GM12875 (cell line): Measurements from ENCODE around the gene CNGA3.
A peak's percentile ranks its signal among the peaks of the same experiment; 100 is the strongest.
"Not testable (repeated sequence)": the region's sequence is repeated elsewhere in the genome, so short reads cannot be mapped to it uniquely, and the experiment has no call there.

Experiments
- H3K4me3 ChIP-seq: one replicate; pipeline ENCODE4 v1.5.1; 2011; ENCODE audit warnings: low read depth, low read length, control low read depth
- TF ChIP-seq, protein P1 (sequence below): IDR thresholded peaks from 2 replicates; pipeline ENCODE4 v1.5.1; 2011; ENCODE audit warnings: low read depth, mild to moderate bottlenecking, control low read depth, inconsistent platforms, low read length, moderate library complexity, borderline replicate concordance; ENCODE audit not compliant: insufficient read depth

The CNGA3 gene

DNA sequence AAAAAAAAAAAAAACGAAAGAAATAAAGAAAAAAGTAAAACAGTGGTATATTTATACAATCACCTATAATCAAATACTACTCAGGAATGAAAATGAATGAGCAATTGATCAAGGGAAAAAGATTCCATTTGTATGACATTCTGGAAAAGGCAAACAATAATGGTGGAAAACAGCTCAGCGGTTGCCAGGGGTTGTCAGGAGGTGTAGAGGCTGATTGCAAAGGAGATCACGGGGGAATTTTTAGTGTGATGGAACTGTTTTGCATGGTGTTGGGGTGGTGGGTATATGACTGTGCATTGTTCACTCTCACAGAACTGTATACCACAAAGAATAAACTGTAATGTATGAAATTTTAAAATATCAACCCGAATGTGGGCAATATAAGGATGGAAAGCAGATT, 52.9 kb downstream of the CNGA3 start:
- no peak overlapping the region for H3K4me3 ChIP-seq
- TF ChIP-seq, protein P1, sequence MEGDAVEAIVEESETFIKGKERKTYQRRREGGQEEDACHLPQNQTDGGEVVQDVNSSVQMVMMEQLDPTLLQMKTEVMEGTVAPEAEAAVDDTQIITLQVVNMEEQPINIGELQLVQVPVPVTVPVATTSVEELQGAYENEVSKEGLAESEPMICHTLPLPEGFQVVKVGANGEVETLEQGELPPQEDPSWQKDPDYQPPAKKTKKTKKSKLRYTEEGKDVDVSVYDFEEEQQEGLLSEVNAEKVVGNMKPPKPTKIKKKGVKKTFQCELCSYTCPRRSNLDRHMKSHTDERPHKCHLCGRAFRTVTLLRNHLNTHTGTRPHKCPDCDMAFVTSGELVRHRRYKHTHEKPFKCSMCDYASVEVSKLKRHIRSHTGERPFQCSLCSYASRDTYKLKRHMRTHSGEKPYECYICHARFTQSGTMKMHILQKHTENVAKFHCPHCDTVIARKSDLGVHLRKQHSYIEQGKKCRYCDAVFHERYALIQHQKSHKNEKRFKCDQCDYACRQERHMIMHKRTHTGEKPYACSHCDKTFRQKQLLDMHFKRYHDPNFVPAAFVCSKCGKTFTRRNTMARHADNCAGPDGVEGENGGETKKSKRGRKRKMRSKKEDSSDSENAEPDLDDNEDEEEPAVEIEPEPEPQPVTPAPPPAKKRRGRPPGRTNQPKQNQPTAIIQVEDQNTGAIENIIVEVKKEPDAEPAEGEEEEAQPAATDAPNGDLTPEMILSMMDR, result no peak

DNA sequence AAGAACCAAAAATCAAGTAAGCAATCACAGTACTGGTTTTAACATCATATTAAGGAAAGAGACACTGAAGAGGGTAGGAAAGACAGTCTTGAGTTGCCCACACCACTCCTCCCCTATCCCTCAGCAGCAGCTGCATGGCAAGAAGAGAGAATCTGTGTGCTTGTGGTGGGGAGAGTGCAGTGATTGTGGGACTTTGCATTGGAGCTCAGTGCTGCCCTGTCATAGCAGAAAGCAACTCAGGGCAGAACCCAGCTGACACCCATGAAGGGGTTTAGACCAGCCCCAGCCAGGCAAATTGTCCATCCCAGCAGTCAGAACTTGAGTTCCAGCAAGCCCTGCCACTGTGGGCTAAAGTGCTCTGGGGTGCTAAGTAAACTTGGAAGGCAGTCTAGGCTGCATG, 57.6 kb downstream of the CNGA3 start:
- TF ChIP-seq, protein P1, result no peak
- H3K4me3 ChIP-seq, result no peak overlapping the region

DNA sequence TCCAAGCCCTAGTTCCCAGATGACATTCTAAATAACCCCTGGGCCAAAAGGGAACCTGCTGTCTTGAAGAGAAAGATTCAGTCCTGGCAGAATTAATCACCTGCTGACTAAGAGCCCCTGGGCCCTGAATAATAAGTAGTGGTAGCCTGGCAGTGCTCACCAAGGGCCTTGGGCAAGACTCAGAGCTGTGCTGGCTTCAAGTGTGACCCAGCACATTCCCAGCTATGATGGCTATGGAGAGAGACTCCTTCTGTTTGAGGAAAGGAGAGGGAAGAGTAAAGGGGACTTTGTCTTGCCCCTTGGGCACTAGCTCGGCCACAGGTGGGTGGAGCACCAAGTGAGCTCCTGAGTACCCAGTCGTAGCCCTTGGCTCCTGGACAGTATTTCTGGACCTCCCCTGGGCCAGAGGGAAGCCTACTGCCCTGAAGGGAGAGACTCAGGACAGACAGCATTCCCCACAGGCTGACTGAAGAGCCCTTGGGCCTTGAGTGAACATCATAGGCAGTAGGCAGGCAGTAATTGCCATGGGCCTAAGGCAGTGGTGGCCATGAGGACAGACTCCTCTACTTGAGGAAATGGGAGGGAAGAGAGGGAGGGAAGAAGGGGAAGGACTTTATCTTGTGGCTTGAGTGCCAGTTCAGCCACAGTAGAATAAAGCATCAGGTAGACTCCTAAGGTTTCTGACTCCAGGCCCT, 58.4 kb downstream of the CNGA3 start:
- TF ChIP-seq, protein P1, result no peak
- H3K4me3 ChIP-seq, result no peak overlapping the region

DNA sequence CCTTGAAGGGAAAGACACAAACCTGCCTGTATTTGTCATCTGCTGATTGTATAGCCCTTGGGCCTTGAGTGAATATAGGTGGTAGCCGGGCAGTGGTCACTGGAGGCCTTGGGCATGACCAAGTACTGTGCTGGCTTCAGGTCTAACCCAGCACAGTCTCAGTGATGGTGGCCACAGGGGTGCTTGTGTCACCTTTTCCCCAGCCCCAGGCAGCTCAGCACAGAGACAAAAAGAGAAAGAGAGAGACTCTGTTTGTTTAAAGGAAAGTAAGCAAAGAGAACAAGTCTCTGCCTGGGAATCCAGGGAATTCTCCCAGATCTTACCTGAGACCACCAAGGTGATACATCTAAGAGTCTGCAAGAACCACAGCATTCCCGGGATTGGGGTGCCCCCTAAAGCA, 59.0 kb downstream of the CNGA3 start:
- TF ChIP-seq, protein P1, result no peak
- no peak overlapping the region for H3K4me3 ChIP-seq

DNA sequence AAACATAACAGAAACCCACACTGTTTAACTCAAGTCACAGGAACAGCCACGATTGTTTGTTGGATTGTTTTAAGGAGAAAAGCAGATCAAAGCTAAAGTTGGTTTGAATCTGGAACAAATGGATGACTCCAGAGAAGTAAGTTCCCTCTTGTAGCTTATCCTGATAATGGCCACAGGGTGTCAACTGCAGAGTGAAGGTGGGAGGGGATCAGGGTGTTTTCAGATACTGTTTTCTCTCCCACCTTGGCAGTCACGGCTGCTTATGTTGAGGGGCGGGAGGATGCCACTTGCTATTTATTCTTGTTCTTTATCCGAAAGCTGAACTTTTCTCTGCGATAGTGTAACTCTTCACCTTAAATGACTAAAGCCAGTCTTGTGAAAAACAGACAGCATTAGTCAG, 61.9 kb downstream of the CNGA3 start:
- TF ChIP-seq, protein P1, result no peak
- no peak overlapping the region for H3K4me3 ChIP-seq

DNA sequence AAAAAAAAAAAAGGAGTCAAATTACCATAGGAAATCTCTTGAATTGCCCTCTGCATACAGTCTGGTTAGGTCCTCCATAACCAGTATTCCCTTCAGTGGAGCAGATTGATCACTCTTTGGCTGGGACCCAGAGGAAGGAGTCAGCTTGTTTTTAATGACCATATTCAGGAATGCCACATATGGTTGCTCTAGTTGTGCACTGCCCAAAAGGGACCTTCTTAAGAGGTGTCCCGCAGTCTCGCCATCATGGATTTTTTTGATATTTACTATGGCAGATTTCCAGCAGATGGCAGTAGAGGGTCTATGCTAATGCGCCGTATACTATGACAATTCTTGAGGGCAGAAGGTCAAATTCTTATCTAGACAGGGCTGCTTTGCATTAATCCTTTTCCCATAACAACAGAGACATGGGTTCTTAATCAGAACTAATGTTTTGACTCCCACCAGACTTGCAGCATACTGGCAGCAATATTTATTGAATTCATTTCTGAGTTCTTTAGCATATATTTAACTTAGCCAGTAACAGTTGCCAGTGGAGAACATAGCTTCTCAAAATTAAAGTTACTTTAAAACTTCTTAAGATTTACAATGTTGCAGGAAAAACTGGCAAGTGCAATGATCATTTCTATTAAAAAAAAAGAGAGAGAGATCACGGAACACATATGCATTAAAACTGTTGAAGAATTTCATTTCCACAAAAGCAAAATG, 66.6 kb downstream of the CNGA3 start:
- TF ChIP-seq, protein P1, result peak; percentile 68
- H3K4me3 ChIP-seq, result no peak overlapping the region

DNA sequence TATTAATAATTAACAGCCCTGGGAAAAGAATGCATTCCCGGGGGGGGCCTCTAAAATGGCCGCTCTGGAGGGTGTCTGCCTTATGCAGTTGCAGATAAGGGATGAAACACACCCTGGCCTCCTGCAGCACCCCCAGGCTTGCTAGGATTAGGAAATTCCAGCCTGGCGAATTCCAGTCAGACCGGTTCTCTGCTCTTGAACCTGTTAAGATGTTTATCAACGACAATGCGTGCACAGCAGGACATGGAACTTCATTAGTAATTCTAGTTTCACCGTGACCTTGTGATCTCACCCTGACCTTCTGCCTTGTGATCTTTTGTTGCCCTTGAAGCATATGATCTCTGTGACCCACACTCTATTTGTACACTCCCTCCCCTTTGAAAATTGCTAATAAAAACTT, 68.0 kb downstream of the CNGA3 start:
- H3K4me3 ChIP-seq, result not testable (repeated sequence)

DNA sequence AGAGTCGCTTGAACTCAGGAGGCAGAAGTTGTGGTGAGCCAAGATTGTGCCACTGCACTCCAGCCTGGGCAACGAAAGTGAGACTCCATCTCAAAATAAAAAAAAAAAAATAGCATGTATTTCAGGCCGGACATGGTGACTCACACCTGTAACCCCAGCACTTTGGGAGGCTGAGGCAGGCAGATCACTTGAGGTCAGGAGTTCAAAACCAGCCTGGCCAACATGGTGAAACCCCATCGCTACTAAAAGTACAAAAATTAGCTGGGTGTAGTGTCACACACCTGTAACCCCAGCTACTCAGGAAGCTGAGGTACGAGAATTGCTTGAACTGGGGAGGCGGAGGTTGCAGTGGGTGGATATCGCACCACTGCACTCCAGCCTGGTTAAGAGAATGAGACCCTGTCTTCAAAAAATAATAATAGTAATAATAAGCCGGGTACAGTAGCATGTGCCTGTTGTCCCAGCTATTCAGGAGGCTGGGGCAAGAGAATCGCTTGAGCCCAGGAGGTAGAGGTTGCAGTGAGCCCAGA, 69.5 kb downstream of the CNGA3 start:
- not testable (repeated sequence) for H3K4me3 ChIP-seq
